Astrocyte of the spinal cord (primary cell): Measurements from ENCODE around the gene BAIAP2.

Experiments
- DNase-seq: peaks from one replicate; pipeline ENCODE4 v3.0.0; 2011; ENCODE audit warnings: low read depth, low spot score
- H3K4me3 ChIP-seq: 2 replicates; pipeline ENCODE4 v1.5.1; 2011; ENCODE audit warnings: low read depth, mild to moderate bottlenecking, low read length, moderate library complexity
- in situ Hi-C: cut with HindIII; loops from 2 replicates; pipeline ENCODE4 v1.10.0; 2017; ENCODE audit warnings: low sequenced_read_pairs
- TF ChIP-seq, protein P1 (sequence below): IDR thresholded peaks from 2 replicates; pipeline ENCODE4 v1.5.1; 2012; ENCODE audit warnings: low read depth, mild to moderate bottlenecking, low read length, inconsistent platforms

The BAIAP2 gene

DNA sequence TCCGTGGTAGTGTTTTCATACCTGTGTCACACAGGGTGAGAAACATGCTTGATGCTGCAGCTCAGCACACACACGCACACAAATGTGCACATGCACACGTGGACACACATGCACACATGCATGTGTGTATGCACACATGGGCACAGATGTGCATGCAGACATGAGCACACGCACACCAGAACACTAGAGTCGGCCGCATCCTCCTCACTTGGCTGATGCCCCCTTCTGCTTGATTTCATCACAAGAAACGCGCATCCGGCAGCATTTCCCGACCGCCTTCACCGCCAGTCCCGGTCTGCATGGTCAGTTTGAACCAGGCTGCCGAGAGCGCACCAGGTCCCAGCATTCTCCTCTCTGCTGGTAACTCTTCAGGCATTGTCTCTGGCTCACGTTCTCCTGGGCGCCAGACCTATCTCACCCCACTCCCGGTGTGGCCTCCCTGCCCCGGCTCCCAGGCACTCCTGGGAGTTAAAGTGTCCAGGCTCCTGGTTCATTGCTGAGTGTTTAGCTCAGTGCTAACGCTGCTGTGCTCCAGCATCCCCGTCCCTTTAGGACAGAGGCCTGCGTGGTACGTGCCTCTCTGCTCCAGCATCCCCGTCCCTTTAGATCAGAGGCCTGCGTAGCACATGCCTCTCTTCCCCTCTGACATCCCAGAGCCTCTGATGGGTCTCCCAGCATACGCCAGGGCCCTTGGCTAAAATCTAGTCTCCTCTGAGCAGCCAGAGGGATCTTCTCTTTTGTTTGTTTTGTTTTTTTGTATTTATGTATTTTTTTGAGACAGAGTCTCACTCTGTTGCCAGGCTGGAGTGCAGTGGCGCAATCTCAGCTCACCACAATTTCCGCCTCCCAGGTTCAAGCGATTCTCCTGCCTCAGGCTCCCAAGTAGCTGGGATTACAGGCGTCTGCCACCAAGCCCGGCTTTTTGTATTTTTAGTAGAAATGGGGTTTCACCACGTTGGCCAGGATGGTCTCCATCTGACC is 16.0 kb downstream of the BAIAP2 start:
- DNase-seq, result no peak

DNA sequence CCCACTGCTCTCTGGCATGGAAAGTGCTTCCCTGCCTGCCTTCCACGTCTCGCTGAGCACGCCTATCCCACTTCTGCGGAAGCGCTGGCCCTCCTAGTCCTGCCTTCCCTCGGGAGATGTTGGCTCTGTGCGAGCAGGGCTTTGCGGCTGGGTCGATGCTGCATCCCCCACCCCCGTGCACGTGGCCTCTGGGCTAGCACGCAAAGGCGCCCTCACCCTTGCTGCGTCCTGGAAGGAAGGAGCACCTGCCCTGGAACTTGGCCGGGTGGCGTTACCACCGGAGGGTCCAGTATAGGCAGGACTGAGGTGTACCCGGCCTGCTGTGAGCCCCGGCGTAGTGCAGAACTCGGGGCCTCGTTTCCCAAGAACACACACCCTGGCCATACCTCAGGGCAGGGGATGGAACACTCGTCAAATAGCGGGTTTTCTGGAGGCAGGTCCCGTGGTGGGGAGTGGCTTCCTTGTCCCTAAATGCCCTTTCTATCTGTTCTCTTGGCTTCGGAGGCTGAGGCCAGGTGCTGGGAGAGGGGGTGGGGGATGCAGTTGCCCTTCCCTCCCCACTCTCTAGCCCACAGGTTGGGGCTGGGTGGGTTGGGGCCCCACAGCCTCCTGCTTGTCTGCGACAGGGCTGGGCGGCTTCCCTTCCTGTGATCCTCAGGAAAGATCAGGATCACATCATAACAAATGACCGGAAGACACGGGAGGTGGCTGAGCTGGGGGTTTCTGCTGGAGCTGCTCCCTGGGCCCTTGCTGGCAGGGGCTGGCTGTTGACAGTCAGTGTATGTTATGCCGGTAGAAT is 17.4 kb downstream of the BAIAP2 start:
- TF ChIP-seq, protein P1, sequence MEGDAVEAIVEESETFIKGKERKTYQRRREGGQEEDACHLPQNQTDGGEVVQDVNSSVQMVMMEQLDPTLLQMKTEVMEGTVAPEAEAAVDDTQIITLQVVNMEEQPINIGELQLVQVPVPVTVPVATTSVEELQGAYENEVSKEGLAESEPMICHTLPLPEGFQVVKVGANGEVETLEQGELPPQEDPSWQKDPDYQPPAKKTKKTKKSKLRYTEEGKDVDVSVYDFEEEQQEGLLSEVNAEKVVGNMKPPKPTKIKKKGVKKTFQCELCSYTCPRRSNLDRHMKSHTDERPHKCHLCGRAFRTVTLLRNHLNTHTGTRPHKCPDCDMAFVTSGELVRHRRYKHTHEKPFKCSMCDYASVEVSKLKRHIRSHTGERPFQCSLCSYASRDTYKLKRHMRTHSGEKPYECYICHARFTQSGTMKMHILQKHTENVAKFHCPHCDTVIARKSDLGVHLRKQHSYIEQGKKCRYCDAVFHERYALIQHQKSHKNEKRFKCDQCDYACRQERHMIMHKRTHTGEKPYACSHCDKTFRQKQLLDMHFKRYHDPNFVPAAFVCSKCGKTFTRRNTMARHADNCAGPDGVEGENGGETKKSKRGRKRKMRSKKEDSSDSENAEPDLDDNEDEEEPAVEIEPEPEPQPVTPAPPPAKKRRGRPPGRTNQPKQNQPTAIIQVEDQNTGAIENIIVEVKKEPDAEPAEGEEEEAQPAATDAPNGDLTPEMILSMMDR, result no peak
- in situ Hi-C loops, result no loop called here
- H3K4me3 ChIP-seq, result no peak overlapping the region
- no peak for DNase-seq

More for the DNA sequence above, 16.0 kb downstream of the BAIAP2 start:
- TF ChIP-seq, protein P1, result no peak
- no peak overlapping the region for H3K4me3 ChIP-seq
- in situ Hi-C loops, result no loop called here

DNA sequence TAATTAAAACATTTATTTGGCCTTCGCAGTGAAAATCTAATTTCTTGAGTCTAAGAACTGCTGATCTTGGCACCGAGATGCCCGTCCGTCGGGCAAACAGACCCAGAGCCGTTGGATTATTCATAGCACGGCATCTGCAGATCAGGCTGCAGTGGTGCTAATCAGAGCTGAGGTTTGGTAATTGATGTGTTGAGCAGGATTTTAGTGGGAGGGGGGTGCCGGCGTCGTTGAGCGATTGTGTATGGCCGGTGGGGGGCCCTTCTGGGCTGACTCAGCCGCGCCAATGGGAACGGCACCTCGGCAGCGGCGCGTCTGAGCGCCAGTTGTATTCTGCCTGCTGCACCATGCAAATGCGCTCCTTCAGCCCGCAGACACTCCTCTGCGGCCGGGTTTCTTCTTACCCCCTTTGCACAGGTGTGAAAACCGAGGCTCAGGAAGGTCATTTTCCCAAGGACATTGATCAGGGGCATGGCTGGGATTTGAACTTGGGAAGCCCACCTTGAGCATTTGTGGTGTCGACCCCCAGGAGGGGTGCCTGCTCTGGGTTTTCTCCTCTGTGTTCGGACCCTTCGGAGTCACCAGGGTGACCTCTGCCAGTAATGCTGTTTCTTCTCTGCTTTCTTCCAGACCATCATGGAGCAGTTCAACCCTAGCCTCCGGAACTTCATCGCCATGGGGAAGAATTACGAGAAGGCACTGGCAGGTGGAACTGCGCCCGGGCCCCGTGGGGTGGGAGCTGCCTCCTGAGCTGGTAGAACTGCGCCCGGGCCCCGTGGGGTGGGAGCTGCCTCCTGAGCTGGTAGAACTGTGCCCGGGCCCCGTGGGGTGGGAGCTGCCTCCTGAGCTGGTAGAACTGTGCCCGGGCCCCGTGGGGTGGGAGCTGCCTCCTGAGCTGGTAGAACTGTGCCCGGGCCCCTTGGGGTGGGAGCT is 18.4 kb downstream of the BAIAP2 start:
- no peak overlapping the region for H3K4me3 ChIP-seq
- in situ Hi-C loops, result no loop called here

DNA sequence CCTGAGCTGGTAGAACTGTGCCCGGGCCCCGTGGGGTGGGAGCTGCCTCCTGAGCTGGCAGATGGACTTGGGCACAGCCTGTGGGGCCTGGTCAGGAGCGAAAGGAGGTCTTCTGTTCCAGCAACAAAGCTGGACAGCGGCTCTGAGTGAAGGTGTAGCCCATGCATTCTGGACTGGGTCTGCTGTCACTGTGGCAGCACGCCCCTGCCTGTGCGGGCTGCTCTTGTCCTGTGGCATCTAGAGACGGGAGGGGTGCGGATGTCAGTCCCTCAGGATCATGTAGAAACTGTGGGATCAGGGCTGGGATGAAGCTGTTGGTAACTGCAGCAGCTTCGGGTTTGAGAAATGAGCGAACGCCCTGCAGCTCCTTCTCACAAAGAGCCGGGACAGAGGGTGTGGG is 19.4 kb downstream of the BAIAP2 start:
- H3K4me3 ChIP-seq, result no peak overlapping the region
- DNase-seq, result no peak
- in situ Hi-C loops, result no loop called here
- TF ChIP-seq, protein P1, result no peak

More for the DNA sequence above, 18.4 kb downstream of the BAIAP2 start:
- DNase-seq, result peak; percentile 36
- TF ChIP-seq, protein P1, result no peak

DNA sequence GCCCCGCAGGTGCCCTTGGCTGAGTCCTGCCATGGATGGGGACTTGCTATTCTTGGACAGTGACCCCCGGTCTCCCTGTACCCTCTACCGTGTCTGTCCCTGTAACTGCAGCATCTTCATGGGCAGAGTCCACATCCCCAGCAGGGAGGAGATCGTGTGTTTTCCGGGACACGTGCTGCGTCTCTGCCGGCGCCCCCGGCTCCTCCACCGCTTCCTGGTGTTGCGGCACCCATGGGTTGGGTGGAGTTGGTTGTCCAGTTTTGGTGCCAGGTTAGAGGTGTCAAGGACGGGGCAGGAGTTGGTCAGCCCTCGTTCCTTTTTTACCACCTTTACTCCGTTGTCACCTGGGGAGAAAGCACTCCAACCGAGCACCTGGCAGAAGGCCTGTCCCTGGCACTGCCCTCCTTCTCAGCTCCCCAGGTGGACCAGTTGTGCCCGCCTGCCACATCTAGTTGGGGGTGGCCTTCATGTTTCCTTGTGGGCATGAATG is 20.0 kb downstream of the BAIAP2 start:
- TF ChIP-seq, protein P1, result no peak
- no peak overlapping the region for H3K4me3 ChIP-seq
- in situ Hi-C loops, result no loop called here
- DNase-seq, result no peak
